NCI-H2029 treated with DMSO at 0.1 percent for 48 hours (cell line): ENCODE results near the gene TMEM121.
"Not testable (repeated sequence)": the region's sequence is repeated elsewhere in the genome, so short reads cannot be mapped to it uniquely, and the experiment has no call there.

Experiments
- DNase-seq: peaks from one replicate; lab custom pipeline; 2025; lab: John Stamatoyannopoulos, UW

The TMEM121 gene

GRCh38 chr14:105547072-105547471, 20.7 kb downstream of the TMEM121 start:
- DNase-seq, result not testable (repeated sequence)

DNA sequence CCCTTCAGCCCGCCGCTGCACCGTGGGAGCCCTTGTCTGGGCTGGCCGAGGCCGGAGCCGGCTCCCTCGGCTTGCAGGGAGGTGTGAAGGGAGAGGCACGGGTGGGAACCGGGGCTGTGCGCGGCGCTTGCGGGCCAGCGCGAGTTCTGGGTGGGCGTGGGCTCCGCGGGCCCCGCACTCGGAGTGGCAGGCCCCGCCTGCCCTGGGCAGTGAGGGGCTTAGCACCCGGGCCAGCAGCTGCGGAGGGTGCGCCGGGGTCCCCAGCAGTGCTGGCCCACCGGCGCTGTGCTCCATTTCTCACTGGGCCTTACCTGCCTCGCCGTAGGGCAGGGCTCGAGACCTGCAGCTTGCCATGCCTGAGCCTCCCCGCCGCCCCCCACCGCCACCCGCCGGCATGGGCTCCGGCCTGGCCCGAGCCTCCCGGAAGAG, 21.4 kb downstream of the TMEM121 start:
- no peak for DNase-seq

- DNase-seq, result no peak
Measured at GRCh38 chr14:105549481-105549880, 23.1 kb downstream of the TMEM121 start.

DNA sequence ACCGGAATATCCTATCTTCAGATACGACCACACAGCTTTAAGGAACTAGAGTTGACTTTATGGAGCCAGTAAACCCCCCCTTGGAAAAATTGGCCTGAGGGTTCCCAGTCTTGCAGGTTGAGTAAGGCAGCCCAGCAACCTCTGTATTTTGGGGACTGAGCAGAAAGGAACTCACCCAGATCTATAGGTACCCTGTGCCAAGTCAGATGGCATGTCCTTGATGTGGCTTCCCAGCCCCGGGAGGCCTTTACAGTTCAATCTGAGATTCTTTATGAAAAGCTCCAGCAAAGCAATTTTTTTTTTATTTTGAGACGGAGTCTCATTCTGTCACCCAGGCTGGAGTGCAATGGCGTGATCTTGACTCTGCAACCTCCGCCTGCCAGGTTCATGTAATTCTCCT, 27.6 kb downstream of the TMEM121 start:
- DNase-seq, result no peak

- no peak for DNase-seq
Measured at GRCh38 chr14:105554523-105554922, 28.1 kb downstream of the TMEM121 start.

DNA sequence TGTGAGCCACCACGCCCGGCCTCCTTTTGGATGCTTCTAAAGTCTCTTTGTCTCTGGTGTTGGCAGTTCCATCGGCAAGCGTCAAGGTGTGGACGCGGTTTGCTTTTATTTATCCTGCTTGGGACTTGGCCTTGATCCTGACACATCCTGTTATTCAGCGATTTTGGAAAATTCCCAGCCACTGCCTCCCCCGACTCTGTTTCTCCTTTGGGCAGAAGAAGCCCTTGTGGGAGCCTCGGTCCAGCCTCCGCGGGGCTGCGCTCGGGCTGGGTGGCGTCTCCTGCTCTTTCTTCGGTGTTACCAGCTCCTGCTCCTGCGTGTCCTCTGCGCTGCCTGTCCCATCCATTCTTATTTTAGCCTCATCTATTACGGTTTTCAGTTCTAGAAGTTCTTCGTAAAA, 31.3 kb downstream of the TMEM121 start:
- DNase-seq, result not testable (repeated sequence)

- not testable (repeated sequence) for DNase-seq
Measured at GRCh38 chr14:105558449-105559154, 32.2 kb downstream of the TMEM121 start.

DNA sequence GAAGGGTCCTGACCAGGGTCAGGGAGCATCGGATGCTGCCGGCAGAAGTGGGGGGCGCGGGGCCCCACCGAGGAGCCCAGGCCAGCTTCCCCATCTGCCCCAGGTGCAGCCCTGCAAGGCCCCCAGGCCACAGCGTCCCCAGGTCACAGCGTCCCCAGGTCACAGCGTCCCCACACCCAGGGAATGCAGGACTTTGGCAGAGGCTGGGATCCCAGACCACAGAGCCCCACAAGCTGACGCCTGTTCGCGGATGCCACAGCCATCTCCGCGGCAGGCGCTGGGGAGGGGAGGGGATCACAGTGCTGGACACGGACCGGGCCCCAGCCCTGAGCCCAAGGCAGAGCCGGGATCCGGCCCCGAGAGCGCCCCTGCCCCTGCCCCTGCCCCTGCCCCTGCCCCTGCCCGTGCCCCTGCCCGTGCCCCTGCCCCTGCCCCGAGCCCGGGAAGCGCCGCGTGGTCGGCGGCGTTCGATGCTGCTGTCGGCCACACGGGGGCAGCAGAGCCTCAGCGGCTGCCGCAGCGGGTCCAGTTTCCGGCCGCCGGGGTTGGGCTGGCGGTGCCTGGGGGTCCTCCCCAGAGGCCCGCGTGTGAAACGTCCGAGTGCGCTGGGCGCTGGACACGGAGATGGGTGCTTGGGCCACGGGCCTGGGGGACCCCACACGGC, 33.1 kb downstream of the TMEM121 start:
- DNase-seq, result not testable (repeated sequence)

- DNase-seq, result not testable (repeated sequence)
Measured at GRCh38 chr14:105560048-105560669, 33.8 kb downstream of the TMEM121 start.

GRCh38 chr14:105561345-105561744, 35.0 kb downstream of the TMEM121 start:
- DNase-seq, result not testable (repeated sequence)

DNA sequence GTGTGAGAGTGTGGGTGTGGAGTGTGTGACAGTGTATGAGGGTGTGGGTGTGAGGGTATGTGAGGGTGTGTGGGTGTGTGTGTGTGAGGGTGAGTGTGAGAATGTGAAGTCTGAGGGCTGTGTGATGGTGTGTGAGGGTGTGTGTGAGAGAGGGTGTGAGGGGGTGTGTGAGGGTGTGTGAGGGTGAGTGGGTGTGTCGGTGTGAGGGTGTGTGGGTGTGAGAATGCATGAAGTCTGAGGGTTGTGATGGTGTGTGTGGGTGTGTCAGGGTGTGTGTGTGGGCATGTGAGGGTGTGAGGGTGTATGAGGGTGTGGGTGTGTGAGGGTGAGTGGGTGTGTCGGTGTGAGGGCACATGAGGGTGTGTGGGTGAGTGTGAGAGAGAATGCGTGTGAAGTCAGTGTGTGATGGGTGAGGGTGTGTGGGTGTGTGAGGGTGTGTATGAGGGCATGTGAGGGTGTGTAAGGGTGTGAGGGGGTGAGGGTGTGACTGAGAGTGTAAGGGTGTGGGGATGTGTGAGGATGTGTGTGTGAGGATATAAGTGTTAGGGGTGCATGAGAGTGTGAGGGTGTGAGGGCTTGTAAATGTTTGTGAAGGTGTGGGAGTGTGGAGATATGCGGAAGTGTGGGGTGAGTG, 36.4 kb downstream of the TMEM121 start:
- no peak for DNase-seq

DNA sequence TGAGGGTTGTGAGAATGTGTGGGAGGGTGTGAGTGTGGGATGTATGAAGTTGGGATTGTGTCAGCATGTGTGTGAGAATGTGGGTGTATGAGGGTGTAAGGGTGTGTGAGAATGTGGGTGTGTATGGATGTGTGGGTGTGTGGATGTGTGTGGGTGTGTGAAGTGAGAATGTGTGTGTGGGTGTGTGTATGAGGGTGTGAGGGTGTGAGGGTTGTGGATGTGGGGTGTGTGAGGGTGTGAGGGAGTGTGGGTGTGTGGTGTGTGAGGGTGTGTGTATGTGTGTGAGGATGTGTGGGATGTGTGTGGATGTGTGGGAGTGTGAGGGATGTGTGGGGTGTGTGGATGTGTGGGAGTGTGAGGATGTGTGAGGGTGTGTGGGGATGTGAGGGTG, 37.0 kb downstream of the TMEM121 start:
- no peak for DNase-seq

DNA sequence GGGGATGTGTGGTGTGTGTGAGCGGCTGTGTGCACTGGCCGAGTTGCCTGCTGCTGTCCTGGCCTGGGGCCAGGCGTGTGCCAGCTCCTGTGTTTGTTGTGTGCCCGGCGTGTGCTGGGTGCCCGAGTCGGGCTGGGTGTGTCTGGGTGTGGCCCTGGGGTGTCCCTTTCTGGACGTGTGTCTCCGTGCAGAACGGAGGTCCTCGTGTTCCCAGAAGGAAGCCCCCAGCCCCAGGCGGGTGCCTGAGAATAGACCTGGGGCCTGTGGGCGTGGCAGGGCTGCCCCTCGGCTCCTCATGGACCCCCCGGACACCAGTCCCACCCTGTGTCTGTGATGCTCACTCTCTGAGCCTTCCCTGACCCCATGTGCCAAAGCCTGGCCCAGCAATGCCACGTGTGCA, 38.2 kb downstream of the TMEM121 start:
- DNase-seq, result not testable (repeated sequence)

GRCh38 chr14:105565185-105565919, 39.0 kb downstream of the TMEM121 start:
- not testable (repeated sequence) for DNase-seq

DNA sequence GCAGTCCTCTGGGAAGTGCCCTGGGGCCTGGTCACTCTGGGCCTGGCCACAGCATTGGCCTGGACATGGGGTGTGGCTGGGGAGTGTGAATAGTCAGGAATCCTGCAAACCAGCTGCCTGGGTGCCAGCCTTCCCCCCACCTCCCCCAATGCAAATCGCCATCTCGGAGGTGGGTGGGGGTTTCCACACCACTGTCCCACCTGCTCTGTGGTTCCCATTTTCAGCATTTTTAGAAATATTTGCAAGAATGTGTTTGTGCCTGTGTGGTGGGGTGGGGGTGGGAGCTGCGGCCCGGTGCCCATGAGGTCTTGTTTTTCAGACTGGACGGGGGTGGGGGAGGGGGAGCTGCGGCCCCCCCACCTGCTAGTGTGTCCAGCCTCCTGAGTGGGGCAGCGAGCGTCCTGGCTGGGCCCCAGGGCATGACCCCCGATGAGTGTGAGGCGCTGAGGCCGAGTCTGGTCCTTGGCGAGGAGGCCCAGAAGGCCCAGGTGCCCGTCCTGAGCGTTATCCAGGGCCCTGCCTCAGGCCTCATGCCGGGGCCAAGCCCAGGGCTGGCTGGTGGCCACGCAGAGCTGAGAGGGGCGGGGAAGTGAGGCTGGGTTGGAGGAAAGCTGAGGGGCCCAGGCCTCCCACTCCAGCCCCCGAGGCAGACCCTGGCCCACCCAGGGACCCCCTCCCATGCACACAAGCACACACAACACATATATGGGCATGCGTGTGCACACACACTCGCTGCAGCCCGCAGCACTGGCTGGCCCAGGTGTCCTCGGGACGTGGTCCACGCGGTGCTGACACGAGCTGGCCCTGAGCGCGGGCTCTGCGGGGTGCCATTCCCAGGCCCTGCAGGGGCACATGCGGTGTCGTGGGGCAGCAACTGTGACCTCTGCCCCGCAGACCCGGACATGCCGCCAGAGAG, 40.1 kb downstream of the TMEM121 start:
- not testable (repeated sequence) for DNase-seq

- not testable (repeated sequence) for DNase-seq
Measured at GRCh38 chr14:105567164-105568103, 41.1 kb downstream of the TMEM121 start.

DNA sequence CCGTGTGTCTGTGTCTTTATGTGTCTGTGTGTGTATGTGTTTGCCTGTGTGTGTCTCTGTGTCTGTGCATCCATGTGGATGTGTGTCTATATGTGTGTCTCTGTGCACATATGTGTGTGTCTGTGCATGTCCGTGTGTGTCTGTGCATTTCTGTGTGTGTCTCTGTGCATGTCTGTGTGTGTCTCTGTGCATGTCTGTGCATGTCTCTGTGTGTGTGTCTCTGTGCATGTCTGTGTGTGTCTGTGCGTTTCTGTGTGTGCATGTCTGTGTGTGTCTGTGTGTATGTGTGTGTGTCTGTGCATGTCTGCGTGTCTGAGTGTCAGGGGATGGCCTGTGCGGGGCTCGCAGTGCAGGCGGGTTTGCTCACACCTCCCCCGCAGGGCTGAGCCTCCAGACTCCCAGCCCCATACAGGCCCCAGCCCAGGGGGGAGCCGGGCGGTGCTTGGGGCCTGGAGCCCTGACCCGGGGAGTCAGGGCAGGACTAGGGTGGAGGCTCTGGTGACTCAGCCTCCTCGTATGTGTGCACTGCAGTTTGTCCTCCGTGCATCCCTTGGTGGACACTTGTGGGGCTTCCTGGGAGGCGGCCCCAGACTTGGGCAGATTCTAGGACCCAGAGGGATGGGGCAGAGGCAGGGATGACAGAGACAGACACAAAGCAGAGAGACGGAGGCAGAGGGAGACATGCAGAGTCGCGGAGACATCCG, 41.9 kb downstream of the TMEM121 start:
- DNase-seq, result not testable (repeated sequence)

DNA sequence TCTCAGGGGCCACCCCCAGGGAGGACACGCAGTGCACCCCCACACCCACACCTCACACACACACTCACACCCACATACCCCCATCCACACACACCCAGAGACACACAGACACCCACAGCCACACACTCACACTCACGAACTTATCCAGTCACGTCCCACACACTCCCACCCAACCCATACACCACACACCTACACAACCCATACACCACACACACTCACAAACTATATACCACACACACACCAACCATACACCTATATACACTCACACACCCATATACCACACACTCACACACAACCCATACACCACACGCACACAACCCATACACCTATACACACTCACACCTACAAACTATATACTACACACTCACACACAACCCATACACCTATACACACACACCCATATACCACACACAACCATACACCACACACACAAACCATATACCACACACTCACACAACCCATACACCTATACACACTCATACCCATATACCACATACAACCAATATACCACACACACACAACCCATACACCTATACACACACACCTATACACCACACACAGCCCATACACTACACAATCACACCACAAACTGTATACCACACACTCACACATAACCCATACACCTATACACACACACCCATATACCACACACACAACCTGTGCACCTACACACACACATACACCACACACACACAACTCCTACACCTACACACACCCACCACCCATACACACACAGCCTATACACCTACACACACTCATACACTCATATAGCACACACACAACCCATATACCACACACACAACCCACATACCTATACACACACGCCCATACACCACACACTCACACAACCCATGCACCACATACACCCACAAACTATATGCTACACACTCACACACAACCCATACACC, 42.7 kb downstream of the TMEM121 start:
- DNase-seq, result no peak
